Thymus (tissue), 14 donors: Measurements from ENCODE around the gene SLC5A5. TPM values are rescaled to one million over a fixed set of nuclear protein-coding genes. Genes with fewer than 3 reads are reported as not detected.

Experiments
- DNase-seq, 9 donors: peaks; one replicate each; pipeline ENCODE4 v3.0.0-alpha.2; 2013; ENCODE audit warnings: low spot score in 9 of 9, low read depth in 6 of 9, missing footprints in 1 of 9
- H3K27ac ChIP-seq, 2 donors: one replicate each; pipeline ENCODE4 v1.5.1; 2013; ENCODE audit warnings: control low read depth in 1 of 2, low read depth in 1 of 2, low read length in 1 of 2, mild to moderate bottlenecking in 1 of 2, moderate library complexity in 1 of 2
- H3K27me3 ChIP-seq, 2 donors: one replicate each; pipeline ENCODE4 v1.5.1; 2013; ENCODE audit warnings: low read length in 1 of 2; ENCODE audit not compliant: control insufficient read depth in 2 of 2, insufficient read depth in 1 of 2
- H3K36me3 ChIP-seq, 2 donors: one replicate each; pipeline ENCODE4 v1.5.1; 2013; ENCODE audit warnings: low read length in 1 of 2, mild to moderate bottlenecking in 1 of 2, moderate library complexity in 1 of 2; ENCODE audit not compliant: control insufficient read depth in 2 of 2, insufficient read depth in 2 of 2
- H3K4me1 ChIP-seq, 2 donors: one replicate each; pipeline ENCODE4 v1.5.1; 2013; ENCODE audit warnings: low read length in 2 of 2; ENCODE audit not compliant: control insufficient read depth in 2 of 2, insufficient read depth in 2 of 2
- H3K4me3 ChIP-seq, 2 donors: one replicate each; pipeline ENCODE4 v1.5.1; 2013; ENCODE audit warnings: low read length in 2 of 2, control low read depth in 1 of 2, mild to moderate bottlenecking in 1 of 2
- H3K9me3 ChIP-seq, 2 donors: one replicate each; pipeline ENCODE4 v1.5.1; 2013; ENCODE audit warnings: low read length in 1 of 2, mild to moderate bottlenecking in 1 of 2; ENCODE audit not compliant: control insufficient read depth in 2 of 2, insufficient read depth in 1 of 2
- WGBS: extraction: QIAGEN DNeasy Blood & Tissue Kit; methylation state at CpG from one replicate; pipeline ENCODE4 v1.1.7; 2013; 5-methylcytosine and 5-hydroxymethylcytosine counted together
- long read RNA-seq, 10 donors: transcript quantifications; one replicate each; lab custom pipeline, GENCODE V29; 2026
- polyA plus RNA-seq: library from polyadenylated mRNA; stranded (reverse); fragments of 200-250 nt; gene quantifications from one replicate; pipeline ENCODE4 v1.2.3, GENCODE V29; 2013
- total RNA-seq: library from RNA; stranded (reverse); fragments of 120-200 nt; gene quantifications from one replicate; pipeline ENCODE4 v1.2.4, GENCODE V29; 2013
- donor health status: healthy.

SLC5A5 gene
- total RNA-seq (0.09 TPM), polyA plus RNA-seq (0.25 TPM)
- long read RNA-seq, donor 1 = 0 reads
- long read RNA-seq, donor 2 = 0 reads
- long read RNA-seq, donor 3 = 0 reads
- long read RNA-seq, donor 4 = 0 reads
- long read RNA-seq, donor 5 = 0 reads
- long read RNA-seq, donor 6 = 0 reads
- long read RNA-seq, donor 7 = 0 reads
- long read RNA-seq, donor 8 = 0 reads
- long read RNA-seq, donor 9 = 0 reads
- long read RNA-seq, donor 10 = 0 reads

GRCh38 chr19:17871878-17872250 is at the start of gene SLC5A5:
Gene SLC5A5 (plus strand): TSS chr19:17871945. CDS start chr19:17872320, 375 bp downstream.
- Histone ChIP-seq H3K4me3 (peak within 1 kb of the TSS in 1 of 2 donors; percentile 5), H3K36me3 (no peaks in the 10 kb centered on the region), H3K27ac (no peak within 1 kb of the TSS), H3K4me1 (peaks cover 5 to 17% of the 10 kb centered on the region in 2 donors), H3K9me3 (peaks cover 0 to 8% of the 10 kb centered on the region in 2 donors), H3K27me3 (peaks cover 34 to 83% of the 10 kb centered on the region in 2 donors)
- WGBS = 4% methylated on average over 26 of the region's 26 CpGs
- DNase-seq = no peak

DNA sequence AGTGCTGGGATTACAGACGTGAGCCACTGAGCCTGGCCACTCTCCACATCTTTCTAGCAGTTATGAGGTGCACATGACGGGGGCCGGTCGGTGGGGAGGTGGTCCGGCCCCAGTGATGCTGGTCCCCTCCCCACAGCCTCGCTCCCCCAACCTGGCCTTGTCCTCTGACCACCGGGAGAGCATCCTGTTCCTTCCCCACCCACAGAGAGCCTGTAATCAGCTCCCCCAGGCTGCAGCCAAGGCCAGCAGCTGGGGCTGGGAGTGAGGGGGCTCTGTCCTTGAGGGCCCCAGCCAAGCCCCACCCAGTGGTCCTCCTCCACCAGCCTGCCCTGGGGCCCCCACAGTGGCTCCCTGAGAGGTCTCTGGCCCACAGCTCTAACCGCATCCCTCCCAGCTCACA is 47.4 kb upstream of the SLC5A5 start:
- H3K27me3 ChIP-seq = no peaks in the 10 kb centered on the region
- H3K27ac ChIP-seq = no peak overlapping the region
- peaks cover 2 to 10% of the 10 kb centered on the region in 2 donors for H3K36me3 ChIP-seq

DNA sequence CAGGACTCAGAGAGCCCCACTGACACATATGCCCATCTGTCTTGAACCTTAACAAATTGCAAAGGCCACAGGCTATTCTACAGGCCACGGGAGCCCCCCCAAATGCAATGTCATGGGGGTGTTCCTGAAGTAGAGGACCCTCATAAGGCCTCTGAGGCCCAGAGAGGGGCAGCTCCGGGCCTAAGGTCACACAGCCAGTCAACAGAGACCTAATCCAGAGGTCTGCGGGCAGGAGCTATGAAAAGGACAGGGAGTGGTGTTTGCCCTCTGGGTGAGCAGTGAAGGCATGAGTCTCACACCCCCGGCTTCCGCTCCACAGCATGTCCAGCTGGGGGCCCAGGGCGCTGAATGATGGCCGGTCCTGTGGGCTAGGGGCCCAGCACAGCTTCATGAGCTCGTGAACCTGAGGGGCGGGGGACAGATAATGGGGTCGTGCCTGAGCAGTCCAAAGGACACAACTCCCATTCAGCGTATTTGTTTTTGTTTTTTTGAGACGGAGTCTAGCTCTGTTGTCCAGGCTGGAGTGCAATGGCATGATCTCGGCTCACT is 45.2 kb upstream of the SLC5A5 start:
- no peak overlapping the region for H3K4me3 ChIP-seq
- no peak for DNase-seq
- H3K27ac ChIP-seq = no peak overlapping the region
- WGBS = 94% methylated on average over 13 of the region's 13 CpGs
- H3K36me3 ChIP-seq = peaks cover 15 to 23% of the 10 kb centered on the region in 2 donors
- H3K4me1 ChIP-seq = no peaks in the 10 kb centered on the region
- H3K9me3 ChIP-seq = peaks cover 0 to 6% of the 10 kb centered on the region in 2 donors
- H3K27me3 ChIP-seq = no peaks in the 10 kb centered on the region

More for the DNA sequence above, 47.4 kb upstream of the SLC5A5 start:
- Histone ChIP-seq H3K9me3 (no peaks in the 10 kb centered on the region), H3K4me3 (no peak overlapping the region), H3K4me1 (no peaks in the 10 kb centered on the region)
- no peak for DNase-seq
- 80% methylated on average over 8 of the region's 8 CpGs for WGBS

GRCh38 chr19:17829855-17830566 is 41.7 kb upstream of the SLC5A5 start:
- Histone ChIP-seq H3K4me1 (no peaks in the 10 kb centered on the region), H3K36me3 (peaks cover 30 to 42% of the 10 kb centered on the region in 2 donors), H3K27me3 (no peaks in the 10 kb centered on the region), H3K4me3 (no peak overlapping the region), H3K9me3 (peaks cover 0 to 6% of the 10 kb centered on the region in 2 donors), H3K27ac (no peak overlapping the region)
- 91% methylated on average over 29 of the region's 29 CpGs for WGBS
- no peak for DNase-seq

- WGBS = 92% methylated on average over 50 of the region's 50 CpGs
- no peak for DNase-seq
- H3K36me3 ChIP-seq = peaks cover 26 to 49% of the 10 kb centered on the region in 2 donors
Observed at GRCh38 chr19:17830567-17831418, 41.0 kb upstream of the SLC5A5 start.

GRCh38 chr19:17831419-17831888 is 40.3 kb upstream of the SLC5A5 start:
- Histone ChIP-seq H3K27ac (no peak overlapping the region), H3K27me3 (no peaks in the 10 kb centered on the region), H3K36me3 (peaks cover 27 to 54% of the 10 kb centered on the region in 2 donors), H3K4me3 (no peak overlapping the region), H3K9me3 (peaks cover 0 to 6% of the 10 kb centered on the region in 2 donors), H3K4me1 (no peaks in the 10 kb centered on the region)
- no peak for DNase-seq
- 95% methylated on average over 25 of the region's 25 CpGs for WGBS

More at GRCh38 chr19:17830567-17831418, 41.0 kb upstream of the SLC5A5 start:
- peaks cover 0 to 6% of the 10 kb centered on the region in 2 donors for H3K9me3 ChIP-seq
- no peak overlapping the region for H3K4me3 ChIP-seq
- H3K4me1 ChIP-seq = no peaks in the 10 kb centered on the region
- H3K27me3 ChIP-seq = no peaks in the 10 kb centered on the region
- no peak overlapping the region for H3K27ac ChIP-seq

DNA sequence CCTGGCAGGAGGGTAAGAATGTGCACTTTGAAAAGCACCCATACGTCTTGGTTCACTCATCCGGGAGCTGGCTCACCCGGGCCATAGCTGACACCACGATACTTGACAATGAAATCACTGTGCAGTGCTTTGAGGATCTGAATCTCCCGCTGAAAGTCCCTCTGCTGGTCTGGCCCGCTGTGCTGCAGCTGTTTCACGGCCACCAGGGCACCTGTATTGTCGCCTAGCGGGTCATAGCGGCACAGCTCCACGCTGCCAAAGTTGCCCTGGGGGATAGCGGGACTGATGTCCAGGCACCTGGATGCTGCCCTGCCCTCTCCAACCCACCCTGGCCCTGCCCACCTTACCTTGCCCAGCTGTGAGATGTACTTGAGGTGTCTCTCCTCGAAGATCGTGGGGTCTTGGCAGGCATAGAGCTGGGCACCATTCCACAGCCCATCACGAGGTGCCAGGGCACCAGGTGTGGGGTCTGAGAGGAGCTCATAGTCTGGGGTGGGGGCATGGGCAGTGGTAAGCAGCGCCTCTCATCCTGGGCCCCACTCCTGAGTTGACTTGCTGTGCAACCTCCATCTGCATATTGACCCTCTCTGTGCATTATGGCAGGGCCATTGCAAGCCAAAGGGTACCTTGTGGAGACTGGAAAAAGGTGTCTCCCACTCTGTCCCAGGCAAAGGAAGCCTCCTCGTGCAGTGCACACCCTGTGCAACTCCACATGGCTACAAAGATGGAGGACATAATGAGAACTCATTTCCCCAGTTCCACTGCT is 39.1 kb upstream of the SLC5A5 start:
- H3K27ac ChIP-seq = no peak overlapping the region
- peaks cover 0 to 6% of the 10 kb centered on the region in 2 donors for H3K9me3 ChIP-seq
- H3K4me1 ChIP-seq = no peaks in the 10 kb centered on the region
- H3K27me3 ChIP-seq = no peaks in the 10 kb centered on the region
- peaks cover 29 to 60% of the 10 kb centered on the region in 2 donors for H3K36me3 ChIP-seq
- DNase-seq = no peak
- H3K4me3 ChIP-seq = no peak overlapping the region
- WGBS = 97% methylated on average over 17 of the region's 17 CpGs
